Panc1 (cell line): ENCODE measurements around the gene SLC15A1. TPM values are rescaled to one million over a fixed set of nuclear protein-coding genes. Genes with fewer than 3 reads are reported as not detected.
"Not testable (repeated sequence)": the region's sequence is repeated elsewhere in the genome, so short reads cannot be mapped to it uniquely, and the experiment has no call there.

Experiments
- ATAC-seq: fragments of 200-7000 bp; cut with Tn5 transposase; 2 replicates; pipeline ENCODE4 v1.9.1; 2020; ENCODE audit warnings: mild to moderate bottlenecking, moderate library complexity
- BruUV-seq: library from RNA; stranded (reverse); fragments of 400-500 nt; replicated peaks from 2 replicates; lab custom pipeline; 2021; lab: Mats Ljungman, UMichigan
- CTCF ChIA-PET: fragments of 300-600 bp; sonication (Branson Sonifier 250); formaldehyde crosslinking; loops from one replicate; lab custom pipeline; 2022; ENCODE audit warnings: antibody characterized with exemption; lab: Charles Lee
- POLR2A ChIA-PET: fragments of 300-600 bp; sonication (Branson Sonifier 250); formaldehyde crosslinking; loops from one replicate; lab custom pipeline; 2022; ENCODE audit warnings: antibody characterized with exemption; lab: Charles Lee
- DNase-seq: peaks from one replicate; pipeline ENCODE4 v3.0.0-alpha.2; 2010; ENCODE audit warnings: low read depth, low spot score
- H3K27ac ChIP-seq: 2 replicates; pipeline ENCODE4 v1.5.1; 2011; ENCODE audit warnings: mild to moderate bottlenecking, low read length, inconsistent platforms
- H3K27me3 ChIP-seq: fragments of 200-500 bp; sonication (Bioruptor generic); 2 replicates; pipeline ENCODE4 v1.6.0; 2014; ENCODE audit warnings: low read length, inconsistent platforms; ENCODE audit not compliant: control insufficient read depth, insufficient read depth
- H3K36me3 ChIP-seq: fragments of 200-500 bp; sonication (Bioruptor generic); 2 replicates; pipeline ENCODE4 v1.5.1; 2014; ENCODE audit warnings: inconsistent platforms, mild to moderate bottlenecking, low read length, moderate library complexity; ENCODE audit not compliant: control insufficient read depth, insufficient read depth
- H3K4me1 ChIP-seq: 2 replicates; pipeline ENCODE4 v1.5.1; 2011; ENCODE audit warnings: inconsistent platforms, mild to moderate bottlenecking, low read length, moderate library complexity; ENCODE audit not compliant: control insufficient read depth, insufficient read depth
- H3K4me3 ChIP-seq, 2 experiments: 2 replicates each; pipeline ENCODE4 v1.5.1; 2011 to 2012; ENCODE audit warnings: low read depth in 2 of 2, low read length in 2 of 2, mild to moderate bottlenecking in 2 of 2, inconsistent platforms in 1 of 2, moderate library complexity in 1 of 2
- H3K9me3 ChIP-seq: fragments of 200-500 bp; sonication (Bioruptor generic); 2 replicates; pipeline ENCODE4 v1.5.1; 2014; ENCODE audit warnings: low read depth, mild to moderate bottlenecking, inconsistent platforms, low read length, moderate library complexity; ENCODE audit not compliant: control insufficient read depth, insufficient read depth
- POLR2AphosphoS5 ChIP-seq: IDR thresholded peaks from 2 replicates; pipeline ENCODE4 v1.6.1; 2012; ENCODE audit warnings: mild to moderate bottlenecking, low read depth, low read length, moderate library complexity
- SIN3A ChIP-seq: IDR thresholded peaks from 2 replicates; pipeline ENCODE4 v1.6.1; 2012; ENCODE audit warnings: low read depth, mild to moderate bottlenecking, low read length, moderate library complexity, borderline replicate concordance; ENCODE audit not compliant: insufficient read depth
- TCF7L2 ChIP-seq: IDR thresholded peaks from 2 replicates; pipeline ENCODE4 v1.6.1; 2011; ENCODE audit warnings: mild to moderate bottlenecking, low read depth, low read length, inconsistent platforms
- in situ Hi-C: cut with HindIII; loops from 2 replicates; pipeline ENCODE4 v1.10.0; 2016; ENCODE audit warnings: low sequenced_read_pairs, low pct_unique_long_range_greater_than_20kb
- intact Hi-C: fragments of 100-400 bp; cut with micrococcal nuclease; formaldehyde crosslinking; loops from one replicate; pipeline ENCODE4 v1.10.0; 2022; ENCODE audit not compliant: unreplicated experiment
- total RNA-seq: library from RNA; stranded (reverse); gene quantifications from one replicate; pipeline ENCODE4 v1.2.1, GENCODE V29; 2021; ENCODE audit not compliant: unreplicated experiment
- TF ChIP-seq, protein P1 (sequence below): fragments of 450-650 bp; IDR thresholded peaks from 2 replicates; pipeline ENCODE4 v1.5.1; 2017; ENCODE audit warnings: mild to moderate bottlenecking
- TF ChIP-seq, protein P2 (sequence below), 2 experiments: IDR thresholded peaks; 2 replicates each; pipeline ENCODE4 v1.6.1; 2011 to 2012; ENCODE audit warnings: low read depth in 2 of 2, control low read depth in 1 of 2, low read length in 1 of 2, mild to moderate bottlenecking in 1 of 2, moderate library complexity in 1 of 2; ENCODE audit not compliant: insufficient read depth in 1 of 2

Gene SLC15A1
- total RNA-seq, 1 experiment from 2014 or later = 0.18 TPM

DNA sequence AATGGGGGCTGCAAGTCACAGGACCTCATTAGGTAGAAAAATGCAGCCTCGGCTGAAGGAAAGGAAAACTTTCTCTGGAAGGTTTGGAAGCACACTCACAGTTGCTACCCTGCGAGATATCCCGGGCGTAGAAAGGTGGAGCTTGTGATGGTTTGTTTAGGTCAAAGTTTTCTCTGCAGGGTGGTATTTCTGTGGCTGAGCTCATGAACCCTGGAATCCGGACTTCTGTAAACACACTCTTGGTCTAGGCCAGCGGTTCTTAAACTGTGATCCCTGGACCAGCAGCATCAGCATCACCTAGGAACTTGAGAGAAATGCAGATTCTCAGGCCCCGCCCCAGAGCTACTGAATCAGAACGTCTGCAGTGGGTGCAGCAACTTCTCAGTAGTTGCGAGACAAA, 3.3 kb upstream of the SLC15A1 start:
- Histone ChIP-seq H3K4me3 (no peak overlapping the region), H3K9me3 (no peaks in the 10 kb centered on the region), H3K27me3 (peaks cover 4% of the 10 kb centered on the region; the same call in 1 of the 2 replicates), H3K36me3 (no peaks in the 10 kb centered on the region), H3K4me1 (no peaks in the 10 kb centered on the region), H3K27ac (no peak overlapping the region)
- no peak for TF ChIP-seq TCF7L2
- no peak for TF ChIP-seq SIN3A
- TF ChIP-seq, protein P1, sequence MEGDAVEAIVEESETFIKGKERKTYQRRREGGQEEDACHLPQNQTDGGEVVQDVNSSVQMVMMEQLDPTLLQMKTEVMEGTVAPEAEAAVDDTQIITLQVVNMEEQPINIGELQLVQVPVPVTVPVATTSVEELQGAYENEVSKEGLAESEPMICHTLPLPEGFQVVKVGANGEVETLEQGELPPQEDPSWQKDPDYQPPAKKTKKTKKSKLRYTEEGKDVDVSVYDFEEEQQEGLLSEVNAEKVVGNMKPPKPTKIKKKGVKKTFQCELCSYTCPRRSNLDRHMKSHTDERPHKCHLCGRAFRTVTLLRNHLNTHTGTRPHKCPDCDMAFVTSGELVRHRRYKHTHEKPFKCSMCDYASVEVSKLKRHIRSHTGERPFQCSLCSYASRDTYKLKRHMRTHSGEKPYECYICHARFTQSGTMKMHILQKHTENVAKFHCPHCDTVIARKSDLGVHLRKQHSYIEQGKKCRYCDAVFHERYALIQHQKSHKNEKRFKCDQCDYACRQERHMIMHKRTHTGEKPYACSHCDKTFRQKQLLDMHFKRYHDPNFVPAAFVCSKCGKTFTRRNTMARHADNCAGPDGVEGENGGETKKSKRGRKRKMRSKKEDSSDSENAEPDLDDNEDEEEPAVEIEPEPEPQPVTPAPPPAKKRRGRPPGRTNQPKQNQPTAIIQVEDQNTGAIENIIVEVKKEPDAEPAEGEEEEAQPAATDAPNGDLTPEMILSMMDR = no peak
- no peak for TF ChIP-seq POLR2AphosphoS5
- TF ChIP-seq, protein P2, sequence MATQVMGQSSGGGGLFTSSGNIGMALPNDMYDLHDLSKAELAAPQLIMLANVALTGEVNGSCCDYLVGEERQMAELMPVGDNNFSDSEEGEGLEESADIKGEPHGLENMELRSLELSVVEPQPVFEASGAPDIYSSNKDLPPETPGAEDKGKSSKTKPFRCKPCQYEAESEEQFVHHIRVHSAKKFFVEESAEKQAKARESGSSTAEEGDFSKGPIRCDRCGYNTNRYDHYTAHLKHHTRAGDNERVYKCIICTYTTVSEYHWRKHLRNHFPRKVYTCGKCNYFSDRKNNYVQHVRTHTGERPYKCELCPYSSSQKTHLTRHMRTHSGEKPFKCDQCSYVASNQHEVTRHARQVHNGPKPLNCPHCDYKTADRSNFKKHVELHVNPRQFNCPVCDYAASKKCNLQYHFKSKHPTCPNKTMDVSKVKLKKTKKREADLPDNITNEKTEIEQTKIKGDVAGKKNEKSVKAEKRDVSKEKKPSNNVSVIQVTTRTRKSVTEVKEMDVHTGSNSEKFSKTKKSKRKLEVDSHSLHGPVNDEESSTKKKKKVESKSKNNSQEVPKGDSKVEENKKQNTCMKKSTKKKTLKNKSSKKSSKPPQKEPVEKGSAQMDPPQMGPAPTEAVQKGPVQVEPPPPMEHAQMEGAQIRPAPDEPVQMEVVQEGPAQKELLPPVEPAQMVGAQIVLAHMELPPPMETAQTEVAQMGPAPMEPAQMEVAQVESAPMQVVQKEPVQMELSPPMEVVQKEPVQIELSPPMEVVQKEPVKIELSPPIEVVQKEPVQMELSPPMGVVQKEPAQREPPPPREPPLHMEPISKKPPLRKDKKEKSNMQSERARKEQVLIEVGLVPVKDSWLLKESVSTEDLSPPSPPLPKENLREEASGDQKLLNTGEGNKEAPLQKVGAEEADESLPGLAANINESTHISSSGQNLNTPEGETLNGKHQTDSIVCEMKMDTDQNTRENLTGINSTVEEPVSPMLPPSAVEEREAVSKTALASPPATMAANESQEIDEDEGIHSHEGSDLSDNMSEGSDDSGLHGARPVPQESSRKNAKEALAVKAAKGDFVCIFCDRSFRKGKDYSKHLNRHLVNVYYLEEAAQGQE (IDR thresholded peaks at IDR 0.05; ENCODE audit: insufficient read depth in 1 of 2, low read depth in 2 of 2, low read length in 1 of 2) = no peak
- no TSS peak for BruUV-seq
- intact Hi-C loops (no loop called here), in situ Hi-C loops (no loop called here)
- ATAC-seq = no peak
- POLR2A ChIA-PET = no interaction called here
- CTCF ChIA-PET = no interaction called here
- no peak for DNase-seq

DNA sequence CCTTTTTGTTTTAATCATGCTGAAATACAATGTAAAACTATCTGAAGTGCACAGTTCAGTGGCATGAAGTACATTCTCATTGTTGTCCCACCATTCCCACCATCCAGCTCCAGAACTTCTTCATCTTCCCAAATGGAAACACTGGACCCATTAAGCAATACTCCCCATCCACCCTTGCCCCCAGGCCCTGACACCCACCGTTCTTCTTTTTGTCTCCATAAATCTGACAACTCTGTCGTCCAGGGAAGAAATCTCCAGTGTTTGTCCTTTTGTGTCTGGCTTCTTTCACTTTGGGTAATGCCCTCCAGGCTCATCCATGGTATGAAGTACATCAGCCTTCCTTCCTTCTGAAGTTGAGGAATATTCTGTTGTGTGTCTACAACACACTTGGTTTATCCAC, 2.6 kb upstream of the SLC15A1 start:
- no peak overlapping the region for H3K27ac ChIP-seq
- peaks cover 4% of the 10 kb centered on the region; the same call in 1 of the 2 replicates for H3K27me3 ChIP-seq
- no TSS peak for BruUV-seq
- H3K36me3 ChIP-seq = no peaks in the 10 kb centered on the region
- ChIA-PET POLR2A (no interaction called here), CTCF (no interaction called here)
- TF ChIP-seq SIN3A = no peak
- no peak for TF ChIP-seq POLR2AphosphoS5
- TF ChIP-seq, protein P1 = no peak
- no peak for TF ChIP-seq TCF7L2
- TF ChIP-seq, protein P2 (IDR thresholded peaks at IDR 0.05; ENCODE audit: insufficient read depth in 1 of 2, low read depth in 2 of 2, low read length in 1 of 2) = no peak
- no peaks in the 10 kb centered on the region for H3K4me1 ChIP-seq
- ATAC-seq (no peak), DNase-seq (no peak)
- H3K9me3 ChIP-seq = no peaks in the 10 kb centered on the region
- intact Hi-C loops = no loop called here
- in situ Hi-C loops = no loop called here
- no peak overlapping the region for H3K4me3 ChIP-seq

DNA sequence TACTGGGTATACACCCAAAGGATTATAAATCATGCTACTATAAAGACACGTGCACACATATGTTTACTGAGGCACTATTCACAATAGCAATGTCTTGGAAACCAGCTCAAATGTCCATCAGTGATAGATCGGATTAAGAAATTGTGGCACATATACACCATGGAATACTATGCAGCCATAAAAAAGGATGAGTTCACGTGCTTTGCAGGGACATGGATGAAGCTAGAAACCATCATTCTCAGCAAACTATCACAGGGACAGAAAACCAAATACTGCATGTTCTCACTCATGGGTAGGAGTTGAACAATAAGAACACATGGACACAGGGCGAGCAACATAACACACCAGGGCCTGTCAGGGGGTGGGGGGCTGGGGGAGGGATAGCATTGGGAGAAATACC, 2.0 kb upstream of the SLC15A1 start:
- POLR2A ChIA-PET, BruUV-seq, DNase-seq, in situ Hi-C loops, H3K27ac ChIP-seq, H3K9me3 ChIP-seq, intact Hi-C loops, H3K27me3 ChIP-seq, H3K4me3 ChIP-seq, ATAC-seq, CTCF ChIA-PET, H3K36me3 ChIP-seq, H3K4me1 ChIP-seq: not testable (repeated sequence)
